HCT116 (cell line): ENCODE measurements around the gene TMC1. TPM values are rescaled to one million over a fixed set of nuclear protein-coding genes. Genes with fewer than 3 reads are reported as not detected.

Experiments used
- ATAC-seq: fragments of 200-7000 bp; cut with Tn5 transposase; 2 replicates; pipeline ENCODE4 v1.9.1; 2020; ENCODE audit warnings: mild to moderate bottlenecking, moderate library complexity
- BruUV-seq: library from RNA; stranded (reverse); fragments of 400-500 nt; replicated peaks from 2 replicates; lab custom pipeline; 2021; lab: Mats Ljungman, UMichigan
- CTCF ChIA-PET: fragments of 300-600 bp; sonication (Branson Sonifier 250); formaldehyde crosslinking; loops from one replicate; lab custom pipeline; 2021; ENCODE audit warnings: antibody characterized with exemption; lab: Charles Lee
- POLR2A ChIA-PET: fragments of 300-600, 350-600 bp; sonication (Branson Sonifier 250); formaldehyde crosslinking; loops from one replicate; lab custom pipeline; 2021; ENCODE audit warnings: antibody characterized with exemption; lab: Charles Lee
- RAD21 ChIA-PET, 2 experiments: fragments of 300-600 bp; sonication (Branson Sonifier 250); formaldehyde crosslinking; loops; one replicate each; lab custom pipeline; 2023; ENCODE audit warnings: low total read pairs in 2 of 2; ENCODE audit not compliant: uncharacterized antibody in 2 of 2, unreplicated experiment in 2 of 2, low non-redundant PET in 1 of 2; lab: Charles Lee
- DNase-seq: peaks from one replicate; pipeline ENCODE4 v3.0.0-alpha.2; 2010; ENCODE audit warnings: low read depth, low spot score
- H2AFZ ChIP-seq: fragments of 200-600 bp; shearing (Covaris generic), sonication (generic); 2 replicates; pipeline ENCODE4 v1.6.1; 2017; ENCODE audit warnings: low read depth, mixed run types, mixed read lengths, antibody characterized with exemption, low read length; ENCODE audit not compliant: poor library complexity, severe bottlenecking
- H3K27ac ChIP-seq: 2 replicates; pipeline ENCODE4 v1.5.1; 2012; ENCODE audit warnings: low read depth, low read length
- H3K27me3 ChIP-seq: fragments of 200-600 bp; sonication (generic); 2 replicates; pipeline ENCODE4 v1.6.1; 2016; ENCODE audit warnings: mixed run types, low read length, mixed read lengths; ENCODE audit not compliant: insufficient read depth
- H3K36me3 ChIP-seq, 2 experiments: fragments of 200-500 bp in 1 of 2; fragments of 200-600 bp in 1 of 2; sonication (Bioruptor generic) in 1 of 2; sonication (generic) in 1 of 2; 2 replicates each; pipeline versions ENCODE4 v1.5.1 to v1.6.1; 2014 to 2016; ENCODE audit warnings: low read length in 2 of 2, inconsistent platforms in 1 of 2, mixed read lengths in 1 of 2, mixed run types in 1 of 2; ENCODE audit not compliant: insufficient read depth in 2 of 2, control insufficient read depth in 1 of 2
- H3K4me1 ChIP-seq, 2 experiments: fragments of 200-600 bp in 1 of 2; sonication (generic) in 1 of 2; 2 replicates each; pipeline versions ENCODE4 v1.5.1 to v1.6.1; 2012 to 2017; ENCODE audit warnings: low read length in 2 of 2, inconsistent platforms in 1 of 2, mild to moderate bottlenecking in 1 of 2, mixed read lengths in 1 of 2, mixed run types in 1 of 2, moderate library complexity in 1 of 2; ENCODE audit not compliant: insufficient read depth in 2 of 2, control insufficient read depth in 1 of 2
- H3K4me2 ChIP-seq: fragments of 200-600 bp; sonication (generic); 2 replicates; pipeline ENCODE4 v1.6.1; 2017; ENCODE audit warnings: mixed run types, low read length, mixed read lengths
- H3K4me3 ChIP-seq, 2 experiments: fragments of 200-600 bp in 1 of 2; sonication (generic) in 1 of 2; replicated peaks in 1 of 2; 2 replicates each; pipeline ENCODE4 v1.5.1; 2011 to 2016; ENCODE audit warnings: low read length in 2 of 2, control low read depth in 1 of 2, low read depth in 1 of 2, mild to moderate bottlenecking in 1 of 2, mixed read lengths in 1 of 2, mixed run types in 1 of 2
- H3K79me2 ChIP-seq: fragments of 200-600 bp; sonication (generic); 2 replicates; pipeline ENCODE4 v1.6.1; 2017; ENCODE audit warnings: mild to moderate bottlenecking, mixed run types, low read length, moderate library complexity, mixed read lengths; ENCODE audit not compliant: insufficient read depth
- H3K9ac ChIP-seq: fragments of 200-600 bp; sonication (generic); 2 replicates; pipeline ENCODE4 v1.6.1; 2016; ENCODE audit warnings: low read length, mixed read lengths
- H3K9me2 ChIP-seq: fragments of 200-600 bp; sonication (generic), shearing (Covaris generic); 2 replicates; pipeline ENCODE4 v1.6.1; 2017; ENCODE audit warnings: mixed run types, mild to moderate bottlenecking, moderate library complexity; ENCODE audit not compliant: insufficient read depth
- H3K9me3 ChIP-seq, 2 experiments: fragments of 200-500 bp in 1 of 2; fragments of 200-600 bp in 1 of 2; sonication (Bioruptor generic) in 1 of 2; sonication (generic) in 1 of 2; 2 replicates each; pipeline ENCODE4 v1.6.1; 2014 to 2017; ENCODE audit warnings: low read length in 2 of 2, mixed read lengths in 2 of 2, inconsistent platforms in 1 of 2, low read depth in 1 of 2, mild to moderate bottlenecking in 1 of 2, mixed run types in 1 of 2, moderate library complexity in 1 of 2; ENCODE audit not compliant: control insufficient read depth in 1 of 2, insufficient read depth in 1 of 2
- H4K20me1 ChIP-seq: fragments of 200-600 bp; sonication (generic), shearing (Covaris generic); 2 replicates; pipeline ENCODE4 v1.6.1; 2017; ENCODE audit warnings: mixed run types, mild to moderate bottlenecking, moderate library complexity; ENCODE audit not compliant: insufficient read depth
- CBX3 ChIP-seq: IDR thresholded peaks from 2 replicates; pipeline ENCODE4 v1.6.1; 2012; ENCODE audit warnings: low read depth
- FOSL1 ChIP-seq: IDR thresholded peaks from 2 replicates; pipeline ENCODE4 v1.6.1; 2012; ENCODE audit warnings: low read depth
- RAD21 ChIP-seq: IDR thresholded peaks from 2 replicates; pipeline ENCODE4 v1.6.1; 2012; ENCODE audit warnings: low read depth, mild to moderate bottlenecking
- SRF ChIP-seq: IDR thresholded peaks from 2 replicates; pipeline ENCODE4 v1.6.1; 2012; ENCODE audit warnings: low read depth
- ZFX ChIP-seq: fragments of 450-650 bp; IDR thresholded peaks from 2 replicates; pipeline ENCODE4 v1.6.1; 2017
- intact Hi-C: fragments of 100-400 bp; cut with micrococcal nuclease; formaldehyde crosslinking; loops from 2 replicates; pipeline ENCODE4 v1.10.0; 2022
- total RNA-seq: library from RNA; stranded (reverse); gene quantifications from one replicate; pipeline ENCODE4 v1.2.1, GENCODE V29; 2021; ENCODE audit not compliant: unreplicated experiment
- TF ChIP-seq, protein P1 (sequence below), 3 experiments: fragments of 200-600 bp in 1 of 3; sonication (generic) in 1 of 3; IDR thresholded peaks in 2 of 3; conservative IDR thresholded peaks in 1 of 3; 2 replicates each; pipeline ENCODE4 v1.5.1; 2012 to 2017; ENCODE audit warnings: low read depth in 2 of 3, low read length in 2 of 3, antibody characterized with exemption in 1 of 3, borderline replicate concordance in 1 of 3, control low read depth in 1 of 3, mild to moderate bottlenecking in 1 of 3, mixed read lengths in 1 of 3, mixed run types in 1 of 3, moderate library complexity in 1 of 3; ENCODE audit not compliant: insufficient read depth in 1 of 3

TMC1 gene
- total RNA-seq, 1 experiment from 2014 or later, result 0.57 TPM

DNA sequence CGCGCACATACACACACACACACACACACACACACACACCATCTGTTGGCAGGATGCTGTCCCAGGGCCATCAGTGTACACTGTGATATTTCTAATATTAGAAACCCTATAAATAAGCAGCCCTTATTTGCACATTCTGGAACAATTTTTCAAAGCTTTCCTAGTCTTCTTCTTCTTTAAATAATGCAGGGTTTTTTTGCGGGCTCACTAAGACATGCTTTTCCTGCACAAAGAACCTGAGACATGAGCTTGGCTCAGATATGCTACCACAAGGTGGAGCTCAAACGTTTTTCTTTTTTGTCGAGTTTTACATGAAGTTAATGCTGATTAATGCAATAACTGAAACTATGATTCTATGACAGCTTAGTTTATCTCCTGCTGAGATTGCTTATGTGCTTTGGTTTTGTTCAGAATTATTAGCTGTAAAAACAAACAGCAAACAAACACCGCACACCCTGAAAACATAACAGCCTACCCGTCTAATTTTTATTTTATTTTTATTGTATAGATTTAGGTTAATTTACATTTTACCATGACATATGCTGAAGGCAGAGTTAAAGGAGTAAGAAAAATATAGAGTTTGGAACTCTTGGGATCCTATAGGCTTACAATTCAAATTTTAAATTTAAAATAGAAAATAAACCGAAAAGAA, 335.7 kb downstream of the TMC1 start:
- no peaks in the 10 kb centered on the region for H3K79me2 ChIP-seq
- no peak overlapping the region for H3K9ac ChIP-seq
- H4K20me1 ChIP-seq, result no peaks in the 10 kb centered on the region
- ChIA-PET POLR2A (interaction anchor here (0.8 to 1.6 kb wide), 2 partner anchors 343 to 946 kb away, joined by 3 read pairs; partner anchors contain the start of genes ABHD17B and C9orf85), RAD21 (interaction anchor here (1.0 to 1.7 kb wide), 3 partner anchors 15 to 343 kb away, joined by 3 to 7 read pairs (median 3); no protein-coding TSS in a partner anchor), CTCF (interaction anchor here (0.6 to 4.6 kb wide), 27 partner anchors 9 to 818 kb away, joined by 3 to 46 read pairs (median 4); no protein-coding TSS in a partner anchor)
- no peak overlapping the region for H3K27ac ChIP-seq
- H3K9me2 ChIP-seq, result no peaks in the 10 kb centered on the region
- BruUV-seq, result no TSS peak
- no peaks in the 10 kb centered on the region for H3K36me3 ChIP-seq
- DNase-seq (peak; percentile 65), ATAC-seq (peak; percentile 79)
- H3K4me1 ChIP-seq, result peaks cover 8 to 21% of the 10 kb centered on the region in 2 experiments; a peak in 3 of 4 replicates
- intact Hi-C loops, result loop anchor here (2.0 to 5.0 kb wide), 4 partner anchors 165 to 340 kb away; no protein-coding TSS in a partner anchor
- peak overlapping the region; percentile 92 for H2AFZ ChIP-seq
- no peak overlapping the region for H3K4me3 ChIP-seq
- TF ChIP-seq FOSL1 (no peak), RAD21 (peak; percentile 65), SRF (no peak), ZFX (no peak), CBX3 (no peak)
- TF ChIP-seq, protein P1, sequence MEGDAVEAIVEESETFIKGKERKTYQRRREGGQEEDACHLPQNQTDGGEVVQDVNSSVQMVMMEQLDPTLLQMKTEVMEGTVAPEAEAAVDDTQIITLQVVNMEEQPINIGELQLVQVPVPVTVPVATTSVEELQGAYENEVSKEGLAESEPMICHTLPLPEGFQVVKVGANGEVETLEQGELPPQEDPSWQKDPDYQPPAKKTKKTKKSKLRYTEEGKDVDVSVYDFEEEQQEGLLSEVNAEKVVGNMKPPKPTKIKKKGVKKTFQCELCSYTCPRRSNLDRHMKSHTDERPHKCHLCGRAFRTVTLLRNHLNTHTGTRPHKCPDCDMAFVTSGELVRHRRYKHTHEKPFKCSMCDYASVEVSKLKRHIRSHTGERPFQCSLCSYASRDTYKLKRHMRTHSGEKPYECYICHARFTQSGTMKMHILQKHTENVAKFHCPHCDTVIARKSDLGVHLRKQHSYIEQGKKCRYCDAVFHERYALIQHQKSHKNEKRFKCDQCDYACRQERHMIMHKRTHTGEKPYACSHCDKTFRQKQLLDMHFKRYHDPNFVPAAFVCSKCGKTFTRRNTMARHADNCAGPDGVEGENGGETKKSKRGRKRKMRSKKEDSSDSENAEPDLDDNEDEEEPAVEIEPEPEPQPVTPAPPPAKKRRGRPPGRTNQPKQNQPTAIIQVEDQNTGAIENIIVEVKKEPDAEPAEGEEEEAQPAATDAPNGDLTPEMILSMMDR (IDR thresholded peaks at IDR 0.05 in 2 of 3, conservative IDR thresholded peaks at IDR 0.05 in 1 of 3; ENCODE audit: borderline replicate concordance in 1 of 3, insufficient read depth in 1 of 3, low read depth in 2 of 3, low read length in 2 of 3), result peak; percentile 60 to 81 (median 68); a peak in 5 of 6 replicates
- H3K4me2 ChIP-seq, result peak overlapping the region; percentile 26; the same call in 1 of the 2 replicates
- no peaks in the 10 kb centered on the region for H3K9me3 ChIP-seq
- no peaks in the 10 kb centered on the region for H3K27me3 ChIP-seq
